ENCODE data around the gene CAMK2G.
A peak's percentile ranks its signal among the peaks of the same experiment; 100 is the strongest.

Gene CAMK2G

GRCh38 chr10:73859428-73859783 lies 14.9 kb downstream of the CAMK2G start:
- DNase-seq = no peak

- DNase-seq = no peak
Measured at GRCh38 chr10:73858750-73859427, 15.5 kb downstream of the CAMK2G start.

- DNase-seq = no peak
Measured at GRCh38 chr10:73858013-73858708, 16.2 kb downstream of the CAMK2G start.

GRCh38 chr10:73857446-73857845 lies 16.9 kb downstream of the CAMK2G start:
- no peak for DNase-seq

GRCh38 chr10:73856261-73856660 lies 18.1 kb downstream of the CAMK2G start:
- no peak for DNase-seq

GRCh38 chr10:73855413-73855812 lies 18.9 kb downstream of the CAMK2G start:
- no peak for DNase-seq

GRCh38 chr10:73854310-73854709 lies 20.0 kb downstream of the CAMK2G start:
- DNase-seq = no peak

GRCh38 chr10:73853196-73853595 lies 21.2 kb downstream of the CAMK2G start:
- DNase-seq = no peak

- no peak for DNase-seq
Measured at GRCh38 chr10:73850863-73851461, 23.4 kb downstream of the CAMK2G start.

GRCh38 chr10:73850211-73850610 lies 24.1 kb downstream of the CAMK2G start:
- no peak for DNase-seq

GRCh38 chr10:73848821-73849489 lies 25.4 kb downstream of the CAMK2G start:
- DNase-seq = peak; percentile 27

GRCh38 chr10:73847031-73847430 lies 27.3 kb downstream of the CAMK2G start:
- DNase-seq = no peak

- DNase-seq = no peak
Measured at GRCh38 chr10:73843261-73843660, 31.1 kb downstream of the CAMK2G start.

- DNase-seq = no peak
Measured at GRCh38 chr10:73842349-73842748, 32.0 kb downstream of the CAMK2G start.

- DNase-seq = no peak
Measured at GRCh38 chr10:73841526-73842285, 32.6 kb downstream of the CAMK2G start.

GRCh38 chr10:73841061-73841421 lies 33.3 kb downstream of the CAMK2G start:
- DNase-seq = no peak

GRCh38 chr10:73840403-73841060 lies 33.8 kb downstream of the CAMK2G start:
- no peak for DNase-seq

GRCh38 chr10:73840056-73840402 lies 34.3 kb downstream of the CAMK2G start:
- DNase-seq = no peak

GRCh38 chr10:73839276-73839966 lies 34.9 kb downstream of the CAMK2G start:
- no peak for DNase-seq

GRCh38 chr10:73838827-73839226 lies 35.5 kb downstream of the CAMK2G start:
- no peak for DNase-seq

- DNase-seq = no peak
Measured at GRCh38 chr10:73838008-73838567, 36.3 kb downstream of the CAMK2G start.

GRCh38 chr10:73837072-73837471 lies 37.3 kb downstream of the CAMK2G start:
- DNase-seq = no peak

Data from NCI-H2227 treated with DMSO at 0.1 percent for 48 hours (cell line).